GM12878 (cell line): Measurements from ENCODE around the gene CNOT10. TPM values are rescaled to one million over a fixed set of nuclear protein-coding genes. Genes with fewer than 3 reads are reported as not detected.
"Not testable (repeated sequence)": the region's sequence is repeated elsewhere in the genome, so short reads cannot be mapped to it uniquely, and the experiment has no call there.

Source experiments
- ATAC-seq: fragments of 200-7000 bp; cut with Tn5 transposase; 3 replicates; pipeline ENCODE4 v1.9.1; 2020; ENCODE audit warnings: mild to moderate bottlenecking, moderate library complexity
- BruUV-seq: library from RNA; stranded (reverse); fragments of 400-500 nt; replicated peaks from 2 replicates; lab custom pipeline; 2021; lab: Mats Ljungman, UMichigan
- CTCF ChIA-PET: fragments of 300-600 bp; sonication (Branson Sonifier 250); formaldehyde crosslinking; extraction: SDS; loops from one replicate; lab custom pipeline; 2021; ENCODE audit warnings: inconsistent platforms; lab: Yijun Ruan, JAX
- POLR2A ChIA-PET: fragments of 350-600 bp; formaldehyde crosslinking; extraction: SDS; loops from one replicate; lab custom pipeline; 2021; ENCODE audit warnings: inconsistent platforms; lab: Charles Lee
- RAD21 ChIA-PET: fragments of 300-600 bp; sonication (Branson Sonifier 250); formaldehyde crosslinking; loops from one replicate; lab custom pipeline; 2023; ENCODE audit warnings: antibody characterized with exemption; ENCODE audit not compliant: unreplicated experiment; lab: Charles Lee
- SMC1A ChIA-PET: fragments of 300-600 bp; sonication (Branson Sonifier 250); formaldehyde crosslinking; loops from one replicate; lab custom pipeline; 2023; ENCODE audit not compliant: unreplicated experiment, uncharacterized antibody; lab: Charles Lee
- DNase-seq: peaks from one replicate; pipeline ENCODE4 v3.0.0-alpha.2; 2011; ENCODE audit warnings: low read depth, low spot score
- FAIRE-seq: peaks from 3 replicates; lab custom pipeline; 2011; peaks lifted over from hg19 to GRCh38; lab: Jason Lieb, UNC
- H2AFZ ChIP-seq: 2 replicates; pipeline ENCODE4 v1.6.0; 2011; ENCODE audit warnings: low read depth, low read length, control low read depth; ENCODE audit not compliant: control insufficient read depth
- H3K27ac ChIP-seq: 2 replicates; pipeline ENCODE4 v1.5.1; 2011; ENCODE audit warnings: control low read depth; ENCODE audit not compliant: control insufficient read depth, insufficient read depth
- H3K27me3 ChIP-seq, 2 experiments: replicated peaks in 1 of 2; 2 replicates each; pipeline versions ENCODE4 v1.6.0 to v1.6.1; 2011; ENCODE audit warnings: low read length in 1 of 2; ENCODE audit not compliant: control insufficient read depth in 2 of 2, insufficient read depth in 2 of 2
- H3K36me3 ChIP-seq, 2 experiments: 2 replicates each; pipeline ENCODE4 v1.5.1; 2011; ENCODE audit warnings: low read length in 1 of 2; ENCODE audit not compliant: control insufficient read depth in 2 of 2, insufficient read depth in 2 of 2
- H3K4me1 ChIP-seq: 2 replicates; pipeline ENCODE4 v1.6.1; 2011; ENCODE audit warnings: mild to moderate bottlenecking, low read length, moderate library complexity, mixed read lengths; ENCODE audit not compliant: control insufficient read depth, insufficient read depth
- H3K4me2 ChIP-seq: 2 replicates; pipeline ENCODE4 v1.6.0; 2011; ENCODE audit warnings: control low read depth; ENCODE audit not compliant: control insufficient read depth, insufficient read depth
- H3K4me3 ChIP-seq: fragments of 200-600 bp; sonication (generic); 2 replicates; pipeline ENCODE4 v1.5.1; 2016
- H3K79me2 ChIP-seq: 2 replicates; pipeline ENCODE4 v1.6.0; 2011; ENCODE audit warnings: low read length; ENCODE audit not compliant: control insufficient read depth, insufficient read depth
- H3K9ac ChIP-seq: 2 replicates; pipeline ENCODE4 v1.8.0; 2011; ENCODE audit warnings: low read length, control low read depth, mixed read lengths; ENCODE audit not compliant: control insufficient read depth, insufficient read depth
- H3K9me3 ChIP-seq: replicated peaks from 3 replicates; pipeline ENCODE4 v1.5.1; 2011; ENCODE audit warnings: mild to moderate bottlenecking, low read length; ENCODE audit not compliant: control insufficient read depth, insufficient read depth
- H4K20me1 ChIP-seq: 2 replicates; pipeline ENCODE4 v1.6.0; 2011; ENCODE audit not compliant: control insufficient read depth, insufficient read depth
- FOS ChIP-seq: IDR thresholded peaks from 3 replicates; pipeline ENCODE4 v1.6.1; 2011; ENCODE audit warnings: borderline replicate concordance; ENCODE audit not compliant: insufficient read length; ENCODE audit errors: extremely low read depth
- HDAC6 ChIP-seq: fragments of 200-600 bp; sonication (generic); IDR thresholded peaks from one replicate; pipeline ENCODE4 v1.8.0; 2017; ENCODE audit warnings: antibody characterized with exemption; ENCODE audit not compliant: unreplicated experiment
- JUNB ChIP-seq: IDR thresholded peaks from 2 replicates; pipeline ENCODE4 v1.6.1; 2016; ENCODE audit warnings: antibody characterized with exemption, mild to moderate bottlenecking
- NR2F1 ChIP-seq: fragments of 450-650 bp; conservative IDR thresholded peaks from 2 replicates; pipeline ENCODE4 v1.6.1; 2017; ENCODE audit warnings: mild to moderate bottlenecking
- SMC3 ChIP-seq: IDR thresholded peaks from 2 replicates; pipeline ENCODE4 v1.6.1; 2011; ENCODE audit warnings: low read length, improper control_type of control experiment, borderline replicate concordance
- WGBS: methylation state at CpG from one replicate; pipeline ENCODE4 v1.1.6; 2016; ENCODE audit warnings: low lambda C conversion rate; ENCODE audit not compliant: insufficient replicate concordance, insufficient coverage; ENCODE audit errors: missing lambda C conversion rate; 5-methylcytosine and 5-hydroxymethylcytosine counted together
- in situ Hi-C: fragments of 300-500 bp; cut with MboI; formaldehyde crosslinking; loops from 9 replicates; pipeline ENCODE4 v1.14.3; 2018; ENCODE audit warnings: mixed read lengths
- intact Hi-C: fragments of 100-400 bp; cut with micrococcal nuclease; formaldehyde crosslinking; loops from one replicate; pipeline ENCODE4 v1.14.2; 2022; ENCODE audit not compliant: unreplicated experiment
- polyA plus RNA-seq, 11 experiments: library from polyadenylated mRNA; depleted of rRNA in 4 of 11; unstranded in 6 of 11; stranded (reverse) in 5 of 11; fragments of >200 nt; fragmentation: Nextera tagmentation in 4 of 11; fragmentation: Illumina TruSeq in 1 of 11; extraction: Ambion mirVana in 4 of 11; extraction: Trizol in 1 of 11; gene quantifications; 1 replicate in 1 of 11; 2 replicates in 10 of 11; pipeline versions ENCODE4 v1.2.1 to v1.2.3, GENCODE V29; 2011 to 2016; ENCODE audit warnings: inconsistent platforms in 2 of 11, missing spikeins in 2 of 11, low read depth in 1 of 11
- total RNA-seq, 4 experiments: library from RNA; depleted of rRNA in 3 of 4; stranded (reverse); fragments of >200 nt in 3 of 4; fragmentation: Illumina TruSeq in 1 of 4; extraction: Trizol in 1 of 4; gene quantifications; 2 replicates each; pipeline versions ENCODE4 v1.2.1 to v1.2.3, GENCODE V29; 2013 to 2021
- TF ChIP-seq, protein P1 (sequence below): fragments of 450-650 bp; conservative IDR thresholded peaks from 2 replicates; pipeline ENCODE4 v1.6.1; 2017; ENCODE audit warnings: mild to moderate bottlenecking, moderate library complexity

The CNOT10 gene
- total and polyA plus RNA-seq, 10 of the 15 experiments (the other 5 are each of a cell fraction or from before 2014, with no cell fraction given), result 18.2 to 51.9 (median 45.5) TPM

DNA sequence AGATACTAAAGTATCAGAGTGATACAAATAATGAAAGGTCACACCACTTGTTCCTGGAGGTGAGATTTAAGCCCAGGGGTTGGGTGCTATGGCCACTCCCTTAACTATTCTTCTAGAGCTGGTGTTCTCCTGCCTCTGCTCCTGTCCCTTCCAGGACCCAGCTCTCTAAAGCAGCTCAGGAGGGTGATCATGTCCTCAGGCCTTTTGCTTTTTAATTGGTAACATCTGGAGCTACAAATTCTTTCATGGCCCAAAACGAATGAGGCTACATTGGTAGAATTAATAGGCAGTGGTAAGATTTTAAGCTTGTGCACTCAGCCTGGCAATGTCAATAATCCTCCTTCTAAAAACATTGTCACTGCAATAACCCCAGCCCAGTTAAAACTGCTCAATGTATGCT, 38.2 kb upstream of the CNOT10 start:
- Histone ChIP-seq H3K9me3 (no peaks in the 10 kb centered on the region), H3K4me1 (no peaks in the 10 kb centered on the region), H3K27me3 (no peaks in the 10 kb centered on the region), H4K20me1 (no peaks in the 10 kb centered on the region), H3K9ac (no peak overlapping the region), H3K4me2 (no peak overlapping the region), H3K27ac (no peak overlapping the region), H3K4me3 (no peak overlapping the region), H2AFZ (no peak overlapping the region), H3K36me3 (no peaks in the 10 kb centered on the region), H3K79me2 (no peaks in the 10 kb centered on the region)
- CTCF ChIA-PET, result no interaction called here
- FAIRE-seq (no peak), ATAC-seq (no peak), DNase-seq (no peak)
- in situ Hi-C loops (no loop called here), intact Hi-C loops (loop anchor here (10.0 kb wide), 1 partner anchor 352 kb away; no protein-coding TSS in a partner anchor)
- RAD21 ChIA-PET, result no interaction called here
- TF ChIP-seq HDAC6, result no peak
- TF ChIP-seq JUNB, result no peak
- no peak for TF ChIP-seq SMC3
- TF ChIP-seq, protein P1, sequence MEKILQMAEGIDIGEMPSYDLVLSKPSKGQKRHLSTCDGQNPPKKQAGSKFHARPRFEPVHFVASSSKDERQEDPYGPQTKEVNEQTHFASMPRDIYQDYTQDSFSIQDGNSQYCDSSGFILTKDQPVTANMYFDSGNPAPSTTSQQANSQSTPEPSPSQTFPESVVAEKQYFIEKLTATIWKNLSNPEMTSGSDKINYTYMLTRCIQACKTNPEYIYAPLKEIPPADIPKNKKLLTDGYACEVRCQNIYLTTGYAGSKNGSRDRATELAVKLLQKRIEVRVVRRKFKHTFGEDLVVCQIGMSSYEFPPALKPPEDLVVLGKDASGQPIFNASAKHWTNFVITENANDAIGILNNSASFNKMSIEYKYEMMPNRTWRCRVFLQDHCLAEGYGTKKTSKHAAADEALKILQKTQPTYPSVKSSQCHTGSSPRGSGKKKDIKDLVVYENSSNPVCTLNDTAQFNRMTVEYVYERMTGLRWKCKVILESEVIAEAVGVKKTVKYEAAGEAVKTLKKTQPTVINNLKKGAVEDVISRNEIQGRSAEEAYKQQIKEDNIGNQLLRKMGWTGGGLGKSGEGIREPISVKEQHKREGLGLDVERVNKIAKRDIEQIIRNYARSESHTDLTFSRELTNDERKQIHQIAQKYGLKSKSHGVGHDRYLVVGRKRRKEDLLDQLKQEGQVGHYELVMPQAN, result no peak
- no peak for TF ChIP-seq FOS
- no peak for TF ChIP-seq NR2F1
- 0% methylated on average over 1 of the region's 1 CpG for WGBS
- POLR2A ChIA-PET, result no interaction called here
- SMC1A ChIA-PET, result interaction anchor here (0.7 kb wide), 1 partner anchor 132 kb away, joined by 4 read pairs; no protein-coding TSS in a partner anchor
- no TSS peak for BruUV-seq

DNA sequence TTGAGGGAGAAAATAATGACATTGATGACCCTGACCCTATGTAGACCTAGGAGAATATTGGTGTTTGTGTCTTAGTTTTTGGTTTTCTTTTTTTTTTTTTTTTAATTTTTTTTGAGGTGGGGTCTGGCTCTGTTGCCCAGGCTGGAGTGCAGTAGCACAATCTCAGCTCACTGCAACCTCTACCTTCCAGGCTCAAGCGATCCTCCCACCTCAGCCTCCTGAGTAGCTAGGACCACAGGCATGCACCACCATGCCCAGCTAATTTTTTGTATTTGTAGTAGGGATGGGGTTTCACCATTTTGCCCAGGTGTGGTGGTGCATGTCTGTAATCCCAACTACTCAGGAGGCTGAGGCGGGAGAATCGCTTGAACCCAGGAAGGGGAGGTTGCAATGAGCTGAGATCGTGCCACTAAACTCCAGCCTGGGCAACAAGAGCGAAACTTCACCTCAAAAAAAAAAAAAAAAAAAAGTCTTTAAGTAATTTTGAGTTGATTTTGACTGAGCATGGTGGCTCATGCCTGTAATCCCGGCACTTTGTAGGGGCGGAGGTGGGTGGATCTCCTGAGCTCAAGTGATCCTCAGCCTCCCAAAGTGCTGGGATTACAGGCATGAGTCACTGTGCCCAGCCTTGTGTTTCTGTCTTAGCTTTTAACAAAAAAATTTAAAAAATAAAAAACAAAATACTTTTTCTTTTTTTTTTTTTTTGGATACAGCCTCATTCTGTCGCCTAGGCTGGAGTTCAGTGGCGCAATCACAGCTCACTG, 32.5 kb upstream of the CNOT10 start:
- FAIRE-seq, H3K4me2 ChIP-seq, in situ Hi-C loops, H2AFZ ChIP-seq, H3K79me2 ChIP-seq, H3K4me1 ChIP-seq, H3K27me3 ChIP-seq, intact Hi-C loops, H4K20me1 ChIP-seq, H3K36me3 ChIP-seq, H3K9me3 ChIP-seq, H3K4me3 ChIP-seq, H3K9ac ChIP-seq, DNase-seq, H3K27ac ChIP-seq, ATAC-seq, BruUV-seq: not testable (repeated sequence)
- POLR2A ChIA-PET, result interaction anchor here (0.6 kb wide), 1 partner anchor 17 kb away, joined by 4 read pairs; no protein-coding TSS in a partner anchor
- CTCF ChIA-PET, result interaction anchor here (0.6 to 1.7 kb wide), 3 partner anchors 9 to 243 kb away, joined by 3 read pairs; no protein-coding TSS in a partner anchor
- WGBS, result 73% methylated on average over 8 of the region's 9 CpGs
- SMC1A ChIA-PET, result interaction anchor here (0.5 to 1.1 kb wide), 5 partner anchors 13 to 541 kb away, joined by 3 to 4 read pairs (median 3); no protein-coding TSS in a partner anchor
- RAD21 ChIA-PET, result interaction anchor here (0.8 kb wide), 1 partner anchor 20 kb away, joined by 3 read pairs; no protein-coding TSS in a partner anchor
